IMR-90 (cell line): Measurements from ENCODE around the gene WRAP53. TPM values are rescaled to one million over a fixed set of nuclear protein-coding genes. Genes with fewer than 3 reads are reported as not detected.

ENCODE experiments used
- ATAC-seq: fragments of 200-7000 bp; cut with Tn5 transposase; 2 replicates; pipeline ENCODE4 v1.9.1; 2020; ENCODE audit warnings: low read depth, mild to moderate bottlenecking, moderate library complexity
- BruUV-seq: library from RNA; stranded (reverse); fragments of 400-500 nt; replicated peaks from 2 replicates; lab custom pipeline; 2021; lab: Mats Ljungman, UMichigan
- CTCF ChIA-PET: fragments of 300-600 bp; formaldehyde crosslinking; extraction: SDS; loops from one replicate; lab custom pipeline; 2021; ENCODE audit warnings: antibody characterized with exemption; lab: Yijun Ruan, JAX
- POLR2A ChIA-PET: fragments of 300-600 bp; sonication (Branson Sonifier 250); formaldehyde crosslinking; loops from one replicate; lab custom pipeline; 2022; ENCODE audit warnings: antibody characterized with exemption; ENCODE audit not compliant: unreplicated experiment; lab: Charles Lee
- DNase-seq: peaks from one replicate; pipeline ENCODE4 v3.0.0; 2013
- H2AFZ ChIP-seq: replicated peaks from 2 replicates; pipeline ENCODE3; 2013; ENCODE audit warnings: low read length, mild to moderate bottlenecking; ENCODE audit not compliant: poor library complexity
- H2AK5ac ChIP-seq: 2 replicates; pipeline ENCODE4 v1.6.1; 2013; ENCODE audit warnings: low read depth, low read length, inconsistent platforms
- H2AK9ac ChIP-seq: replicated peaks from 2 replicates; pipeline ENCODE3; 2013; ENCODE audit warnings: mild to moderate bottlenecking, low read depth, low read length, moderate library complexity; ENCODE audit not compliant: poor library complexity
- H2BK120ac ChIP-seq: 2 replicates; pipeline ENCODE4 v1.6.1; 2013; ENCODE audit warnings: low read depth, low read length, inconsistent platforms
- H2BK15ac ChIP-seq: 3 replicates; pipeline ENCODE4 v1.6.1; 2013; ENCODE audit warnings: low read depth, low read length, inconsistent platforms
- H2BK20ac ChIP-seq: 2 replicates; pipeline ENCODE4 v1.6.1; 2013; ENCODE audit warnings: low read depth, mild to moderate bottlenecking, inconsistent platforms, low read length, moderate library complexity
- H2BK5ac ChIP-seq: 2 replicates; pipeline ENCODE4 v1.6.1; 2013; ENCODE audit warnings: mild to moderate bottlenecking, low read depth, low read length, inconsistent platforms; ENCODE audit not compliant: poor library complexity, severe bottlenecking
- H3K14ac ChIP-seq: replicated peaks from 2 replicates; pipeline ENCODE4 v1.6.1; 2013; ENCODE audit warnings: low read depth, low read length, inconsistent platforms
- H3K18ac ChIP-seq: 2 replicates; pipeline ENCODE4 v1.6.1; 2013; ENCODE audit warnings: low read depth, low read length, control low read depth
- H3K23ac ChIP-seq: 2 replicates; pipeline ENCODE4 v1.6.1; 2013; ENCODE audit warnings: low read depth, low read length, inconsistent platforms
- H3K27ac ChIP-seq: 2 replicates; pipeline ENCODE4 v1.5.1; 2013; ENCODE audit warnings: mild to moderate bottlenecking, control low read depth, low read length; ENCODE audit not compliant: insufficient read depth
- H3K27me3 ChIP-seq: 2 replicates; pipeline ENCODE4 v1.6.1; 2013; ENCODE audit warnings: low read length; ENCODE audit not compliant: control insufficient read depth, insufficient read depth
- H3K36me3 ChIP-seq: 2 replicates; pipeline ENCODE4 v1.6.1; 2013; ENCODE audit warnings: low read length, mixed read lengths; ENCODE audit not compliant: control insufficient read depth, insufficient read depth
- H3K4ac ChIP-seq: 2 replicates; pipeline ENCODE4 v1.6.1; 2013; ENCODE audit warnings: low read depth, low read length, inconsistent platforms
- H3K4me1 ChIP-seq: 2 replicates; pipeline ENCODE4 v1.6.1; 2013; ENCODE audit warnings: low read length, mixed read lengths; ENCODE audit not compliant: control insufficient read depth, insufficient read depth
- H3K4me2 ChIP-seq: 2 replicates; pipeline ENCODE4 v1.6.1; 2013; ENCODE audit warnings: low read depth, mild to moderate bottlenecking, control low read depth, low read length, moderate library complexity
- H3K4me3 ChIP-seq: 2 replicates; pipeline ENCODE4 v1.5.1; 2013; ENCODE audit warnings: low read depth, mild to moderate bottlenecking, control low read depth, low read length, moderate library complexity; ENCODE audit not compliant: insufficient read depth
- H3K56ac ChIP-seq: 2 replicates; pipeline ENCODE4 v1.6.1; 2013; ENCODE audit warnings: low read length, inconsistent platforms; ENCODE audit not compliant: insufficient read depth; ENCODE audit errors: extremely low read depth
- H3K79me1 ChIP-seq, 2 experiments: 2 replicates each; pipeline ENCODE4 v1.6.1; 2013; ENCODE audit warnings: low read length in 2 of 2, inconsistent platforms in 1 of 2, low read depth in 1 of 2
- H3K9ac ChIP-seq: 2 replicates; pipeline ENCODE4 v1.6.1; 2013; ENCODE audit warnings: low read depth, low read length, control low read depth
- H3K9me1 ChIP-seq: 2 replicates; pipeline ENCODE4 v1.6.1; 2013; ENCODE audit warnings: low read length, inconsistent platforms; ENCODE audit not compliant: insufficient read depth
- H3K9me3 ChIP-seq: 2 replicates; pipeline ENCODE4 v1.6.1; 2013; ENCODE audit warnings: low read length; ENCODE audit not compliant: control insufficient read depth, insufficient read depth
- H4K20me1 ChIP-seq: 2 replicates; pipeline ENCODE4 v1.6.1; 2013; ENCODE audit warnings: low read length, inconsistent platforms; ENCODE audit not compliant: insufficient read depth
- H4K5ac ChIP-seq: 2 replicates; pipeline ENCODE4 v1.6.1; 2013; ENCODE audit warnings: mild to moderate bottlenecking, low read depth, low read length, control low read depth
- H4K8ac ChIP-seq, 2 experiments: 2 replicates each; pipeline ENCODE4 v1.6.1; 2013; ENCODE audit warnings: low read depth in 2 of 2, low read length in 2 of 2, control low read depth in 1 of 2, inconsistent platforms in 1 of 2
- H4K91ac ChIP-seq: 2 replicates; pipeline ENCODE4 v1.6.1; 2013; ENCODE audit warnings: low read depth, low read length, inconsistent platforms; ENCODE audit not compliant: insufficient read depth
- BHLHE40 ChIP-seq: fragments of 150-350 bp; IDR thresholded peaks from 2 replicates; pipeline ENCODE4 v1.6.1; 2016; ENCODE audit warnings: mild to moderate bottlenecking, low read depth, low read length
- CEBPB ChIP-seq: IDR thresholded peaks from 2 replicates; pipeline ENCODE4 v1.6.1; 2012; ENCODE audit warnings: low read depth, low read length, improper control_type of control experiment
- FOS ChIP-seq: fragments of 150-350 bp; IDR thresholded peaks from 2 replicates; pipeline ENCODE4 v1.6.1; 2016; ENCODE audit warnings: low read depth, low read length
- MAZ ChIP-seq: IDR thresholded peaks from 2 replicates; pipeline ENCODE4 v1.6.1; 2012; ENCODE audit warnings: low read depth, mild to moderate bottlenecking, low read length, improper control_type of control experiment, moderate library complexity, borderline replicate concordance
- NFE2L2 ChIP-seq: fragments of 150-350 bp; IDR thresholded peaks from 2 replicates; pipeline ENCODE4 v1.6.1; 2016; ENCODE audit warnings: low read depth, mild to moderate bottlenecking, low read length
- RAD21 ChIP-seq: IDR thresholded peaks from 2 replicates; pipeline ENCODE4 v1.6.1; 2012; ENCODE audit warnings: low read length, improper control_type of control experiment
- RFX5 ChIP-seq: IDR thresholded peaks from 2 replicates; pipeline ENCODE4 v1.8.0; 2012; ENCODE audit warnings: low read depth, mild to moderate bottlenecking, low read length, moderate library complexity
- WGBS, 2 experiments: methylation state at CpG; one replicate each; pipeline versions ENCODE4 v1.1.5 to v1.1.7; 2013; ENCODE audit warnings: missing lambda C conversion rate in 2 of 2; ENCODE audit not compliant: insufficient read length in 1 of 2; ENCODE audit errors: extremely low coverage in 2 of 2; 5-methylcytosine and 5-hydroxymethylcytosine counted together
- dilution Hi-C: fragments of 300-500 bp; cut with HindIII; formaldehyde crosslinking; loops from one replicate; pipeline ENCODE4 v1.14.3; 2018; ENCODE audit warnings: low sequenced_read_pairs; ENCODE audit not compliant: unreplicated experiment
- in situ Hi-C: fragments of 300-500 bp; cut with MboI; formaldehyde crosslinking; loops from 3 replicates; pipeline ENCODE4 v1.14.3; 2019; ENCODE audit warnings: low sequenced_read_pairs, inconsistent platforms, mixed read lengths
- intact Hi-C: fragments of 100-400 bp; cut with micrococcal nuclease; formaldehyde crosslinking; loops from 2 replicates; pipeline ENCODE4 v1.10.0; 2022
- polyA plus RNA-seq, 3 experiments: library from polyadenylated mRNA; depleted of rRNA; stranded (reverse); fragments of >200 nt; gene quantifications; 2 replicates each; pipeline ENCODE4 v1.2.3, GENCODE V29; 2012; ENCODE audit warnings: low replicate concordance in 1 of 3
- total RNA-seq: library from RNA; depleted of rRNA; stranded (reverse); fragments of >200 nt; gene quantifications from 2 replicates; pipeline ENCODE4 v1.2.3, GENCODE V29; 2012

WRAP53 gene
- total and polyA plus RNA-seq, 2 of the 4 experiments (the other 2 are of a cell fraction), result 6.6 to 9.5 TPM

GRCh38 chr17:7727886-7728285, 39.6 kb downstream of the WRAP53 start:
- no peak overlapping the region for H2AK9ac ChIP-seq
- no peak overlapping the region for H3K9ac ChIP-seq
- peaks cover 22% of the 10 kb centered on the region for H3K27me3 ChIP-seq
- no peak for ATAC-seq
- ChIA-PET POLR2A (no interaction called here), CTCF (no interaction called here)
- WGBS, 2 experiments, result no CpG with 5 or more reads among the region's 3 CpGs
- no peak overlapping the region for H3K14ac ChIP-seq
- H3K4ac ChIP-seq, result no peak overlapping the region
- DNase-seq, result no peak
- no peaks in the 10 kb centered on the region for H3K4me1 ChIP-seq
- H3K27ac ChIP-seq, result no peak overlapping the region
- H3K36me3 ChIP-seq, result no peaks in the 10 kb centered on the region
- H3K18ac ChIP-seq, result no peak overlapping the region
- intact Hi-C loops, result no loop called here
- H3K23ac ChIP-seq, result no peak overlapping the region
- H3K79me1 ChIP-seq, result no peaks in the 10 kb centered on the region
- no peak overlapping the region for H2AFZ ChIP-seq
- no peak overlapping the region for H2BK15ac ChIP-seq
- no peak overlapping the region for H3K4me2 ChIP-seq
- no peaks in the 10 kb centered on the region for H3K9me3 ChIP-seq
- H3K4me3 ChIP-seq, result no peak overlapping the region
- H2AK5ac ChIP-seq, result no peak overlapping the region
- BruUV-seq, result no TSS peak
- H3K56ac ChIP-seq, result no peak overlapping the region
- no peaks in the 10 kb centered on the region for H3K9me1 ChIP-seq
- H4K20me1 ChIP-seq, result no peaks in the 10 kb centered on the region
- dilution Hi-C loops, result no loop called here
- TF ChIP-seq BHLHE40, result no peak
- TF ChIP-seq CEBPB, result no peak
- TF ChIP-seq NFE2L2, result no peak
- no peak for TF ChIP-seq RFX5
- no peak for TF ChIP-seq RAD21
- no peak for TF ChIP-seq FOS
- TF ChIP-seq MAZ, result no peak
- in situ Hi-C loops, result loop anchor here (25.0 kb wide), 1 partner anchor 259 kb away; no protein-coding TSS in a partner anchor
- H4K8ac ChIP-seq, result no peak overlapping the region
- no peak overlapping the region for H2BK20ac ChIP-seq
- no peak overlapping the region for H4K5ac ChIP-seq
- no peak overlapping the region for H2BK5ac ChIP-seq
- H4K91ac ChIP-seq, result no peak overlapping the region
- H2BK120ac ChIP-seq, result no peak overlapping the region
